ENCODE measurements around the gene KIAA1671. TPM values are rescaled to one million over a fixed set of nuclear protein-coding genes. Genes with fewer than 3 reads are reported as not detected.

Gene KIAA1671
- total RNA-seq, 2 donors from 2014 or later = 82.5 to 94.3 TPM

DNA sequence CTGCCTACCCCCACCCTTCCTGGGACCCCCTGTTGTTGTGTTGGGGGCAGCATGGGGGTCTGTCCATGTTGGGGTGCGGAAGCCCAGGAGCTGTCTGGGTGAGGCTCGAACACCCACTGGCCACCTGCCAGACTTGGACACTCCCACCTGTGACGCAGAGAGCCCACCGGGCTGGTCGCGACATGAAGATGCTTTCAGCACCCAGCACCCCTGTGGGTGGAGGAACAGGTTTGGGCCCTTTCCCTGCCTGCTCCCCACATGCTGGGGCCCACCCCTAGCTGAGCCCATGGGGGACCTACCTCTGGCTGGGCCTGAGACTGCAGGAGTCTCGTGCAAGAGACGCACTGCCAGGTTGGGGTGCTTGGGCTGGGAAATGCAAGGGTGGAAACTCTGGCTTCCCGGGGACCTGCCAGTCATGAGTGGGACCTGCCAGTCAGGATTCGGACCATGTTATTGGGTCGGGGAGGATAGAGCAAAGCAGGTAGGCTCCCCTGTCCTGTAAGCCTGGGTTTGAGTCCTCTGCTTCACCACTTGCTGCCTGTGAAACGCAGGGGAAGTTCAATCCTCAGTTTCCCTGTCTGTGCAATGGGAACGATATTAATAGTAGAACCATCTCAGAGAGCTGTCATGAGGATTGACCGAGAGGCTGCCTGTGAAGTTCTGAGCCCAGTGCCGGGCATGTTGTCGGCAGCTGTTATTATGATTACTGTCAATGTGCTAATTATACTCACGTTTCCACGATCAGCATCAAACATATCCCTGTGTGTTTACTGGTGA lies 24.1 kb downstream of the KIAA1671 start:
- no peak for DNase-seq
- intact Hi-C loops (cut with DNase I) = no loop called here
- no peak overlapping the region for H3K4me3 ChIP-seq
- no peaks in the 10 kb centered on the region for H3K27me3 ChIP-seq
- TF ChIP-seq, protein P1, sequence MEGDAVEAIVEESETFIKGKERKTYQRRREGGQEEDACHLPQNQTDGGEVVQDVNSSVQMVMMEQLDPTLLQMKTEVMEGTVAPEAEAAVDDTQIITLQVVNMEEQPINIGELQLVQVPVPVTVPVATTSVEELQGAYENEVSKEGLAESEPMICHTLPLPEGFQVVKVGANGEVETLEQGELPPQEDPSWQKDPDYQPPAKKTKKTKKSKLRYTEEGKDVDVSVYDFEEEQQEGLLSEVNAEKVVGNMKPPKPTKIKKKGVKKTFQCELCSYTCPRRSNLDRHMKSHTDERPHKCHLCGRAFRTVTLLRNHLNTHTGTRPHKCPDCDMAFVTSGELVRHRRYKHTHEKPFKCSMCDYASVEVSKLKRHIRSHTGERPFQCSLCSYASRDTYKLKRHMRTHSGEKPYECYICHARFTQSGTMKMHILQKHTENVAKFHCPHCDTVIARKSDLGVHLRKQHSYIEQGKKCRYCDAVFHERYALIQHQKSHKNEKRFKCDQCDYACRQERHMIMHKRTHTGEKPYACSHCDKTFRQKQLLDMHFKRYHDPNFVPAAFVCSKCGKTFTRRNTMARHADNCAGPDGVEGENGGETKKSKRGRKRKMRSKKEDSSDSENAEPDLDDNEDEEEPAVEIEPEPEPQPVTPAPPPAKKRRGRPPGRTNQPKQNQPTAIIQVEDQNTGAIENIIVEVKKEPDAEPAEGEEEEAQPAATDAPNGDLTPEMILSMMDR (IDR thresholded peaks at IDR 0.05) = no peak
- H3K4me1 ChIP-seq = peaks cover 13% of the 10 kb centered on the region
- H3K9me3 ChIP-seq = no peaks in the 10 kb centered on the region
- peak overlapping the region in 1 of 2 donors; percentile 85 for H3K9ac ChIP-seq (ENCODE audit: low read depth in 2 of 2, low read length in 2 of 2)
- H3K36me3 ChIP-seq = no peaks in the 10 kb centered on the region
- peak overlapping the region; percentile 89 for H3K27ac ChIP-seq

DNA sequence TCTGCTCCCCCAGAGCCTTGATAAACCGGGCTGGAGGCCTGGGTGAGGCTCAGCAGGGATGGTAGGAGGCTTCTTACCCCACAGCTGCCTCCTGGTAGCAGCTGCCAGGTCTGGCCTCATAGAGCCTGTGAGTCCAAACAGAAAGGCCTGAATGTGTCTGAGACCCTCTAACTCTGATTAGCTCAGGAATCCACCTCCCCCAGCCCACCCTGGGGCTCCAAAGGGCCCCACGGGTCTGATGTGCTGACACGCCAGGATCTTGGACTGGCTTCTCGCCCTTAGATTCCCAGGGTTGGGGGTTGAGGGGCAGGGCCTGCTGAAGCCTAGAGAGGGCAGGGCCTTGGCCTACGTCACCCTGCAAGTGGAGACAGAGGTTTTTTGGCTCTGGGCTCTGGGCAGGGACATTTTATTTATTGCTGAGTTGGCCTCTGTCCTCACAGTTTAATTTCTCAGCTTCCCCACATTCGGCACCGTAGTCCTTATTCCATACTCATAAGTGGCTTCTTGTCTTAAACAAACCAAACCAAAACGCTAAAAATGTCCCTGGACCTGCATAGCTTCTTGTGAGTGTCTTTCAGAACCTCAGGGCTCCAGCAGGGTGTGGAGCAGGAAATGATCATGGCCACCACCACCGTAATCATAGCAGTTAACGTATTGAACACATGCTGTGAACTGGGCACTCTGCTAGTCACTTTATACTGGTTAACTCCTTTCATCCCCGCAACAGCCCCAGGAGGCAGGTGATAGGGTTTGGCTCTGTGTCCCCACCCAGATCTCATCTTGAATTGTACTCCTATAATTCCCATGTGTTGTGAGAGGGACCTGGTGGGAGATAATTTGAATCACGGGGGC lies 25.1 kb downstream of the KIAA1671 start:
- intact Hi-C loops (cut with DNase I) = no loop called here
- no peaks in the 10 kb centered on the region for H3K27me3 ChIP-seq
- H3K4me1 ChIP-seq = peaks cover 13% of the 10 kb centered on the region
- peak overlapping the region in 1 of 2 donors; percentile 85 for H3K9ac ChIP-seq (ENCODE audit: low read depth in 2 of 2, low read length in 2 of 2)
- no peaks in the 10 kb centered on the region for H3K9me3 ChIP-seq
- peak overlapping the region; percentile 89 for H3K27ac ChIP-seq
- DNase-seq = peak; percentile 72
- TF ChIP-seq, protein P1 (IDR thresholded peaks at IDR 0.05) = no peak
- H3K36me3 ChIP-seq = no peaks in the 10 kb centered on the region
- H3K4me3 ChIP-seq = no peak overlapping the region

GRCh38 chr22:24978308-24978707 lies 25.8 kb downstream of the KIAA1671 start:
- Histone ChIP-seq H3K27me3 (no peaks in the 10 kb centered on the region), H3K9me3 (no peaks in the 10 kb centered on the region), H3K36me3 (no peaks in the 10 kb centered on the region), H3K4me3 (no peak overlapping the region), H3K9ac (ENCODE audit: low read depth in 2 of 2, low read length in 2 of 2) (peak overlapping the region in 1 of 2 donors; percentile 85), H3K4me1 (peaks cover 13% of the 10 kb centered on the region), H3K27ac (peak overlapping the region; percentile 89)
- intact Hi-C loops (cut with DNase I) = no loop called here
- no peak for DNase-seq
- TF ChIP-seq, protein P1 (IDR thresholded peaks at IDR 0.05) = no peak

DNA sequence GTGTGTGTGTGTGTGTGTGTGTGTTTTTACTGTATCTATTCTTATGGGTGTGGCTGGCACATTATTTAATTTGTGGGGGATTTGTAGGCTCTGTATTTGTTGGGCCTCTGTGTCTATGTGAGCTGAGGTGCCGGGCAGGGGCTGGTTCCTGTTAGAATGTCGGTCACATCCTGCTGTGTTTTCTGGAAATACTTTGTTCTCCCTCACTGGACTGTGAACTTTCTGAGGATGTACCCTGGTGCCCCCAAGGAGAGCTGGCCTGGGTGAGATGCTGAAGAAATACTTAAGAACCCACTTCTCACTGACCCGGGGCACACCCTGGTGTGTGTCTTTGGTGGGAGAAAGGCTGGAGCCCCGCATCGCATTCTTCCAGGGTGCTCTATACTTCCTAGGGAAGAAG lies 28.6 kb downstream of the KIAA1671 start:
- intact Hi-C loops (cut with DNase I) = no loop called here
- Histone ChIP-seq H3K4me1 (peaks cover 13% of the 10 kb centered on the region), H3K4me3 (no peak overlapping the region), H3K9ac (ENCODE audit: low read depth in 2 of 2, low read length in 2 of 2) (no peak overlapping the region), H3K27me3 (no peaks in the 10 kb centered on the region), H3K9me3 (no peaks in the 10 kb centered on the region), H3K27ac (no peak overlapping the region), H3K36me3 (no peaks in the 10 kb centered on the region)
- DNase-seq = no peak
- TF ChIP-seq, protein P1 (IDR thresholded peaks at IDR 0.05) = no peak

GRCh38 chr22:24981656-24982055 lies 29.1 kb downstream of the KIAA1671 start:
- H3K9me3 ChIP-seq = no peaks in the 10 kb centered on the region
- no peak overlapping the region for H3K4me3 ChIP-seq
- no peaks in the 10 kb centered on the region for H3K36me3 ChIP-seq
- intact Hi-C loops (cut with DNase I) = no loop called here
- H3K27me3 ChIP-seq = no peaks in the 10 kb centered on the region
- DNase-seq = no peak
- H3K9ac ChIP-seq (ENCODE audit: low read depth in 2 of 2, low read length in 2 of 2) = no peak overlapping the region
- H3K27ac ChIP-seq = no peak overlapping the region
- H3K4me1 ChIP-seq = peaks cover 7% of the 10 kb centered on the region
- TF ChIP-seq, protein P1 (IDR thresholded peaks at IDR 0.05) = no peak

Measured in colonic mucosa (tissue), 4 donors.